Measurements from ENCODE around the gene PRSS22.

PRSS22 gene

DNA sequence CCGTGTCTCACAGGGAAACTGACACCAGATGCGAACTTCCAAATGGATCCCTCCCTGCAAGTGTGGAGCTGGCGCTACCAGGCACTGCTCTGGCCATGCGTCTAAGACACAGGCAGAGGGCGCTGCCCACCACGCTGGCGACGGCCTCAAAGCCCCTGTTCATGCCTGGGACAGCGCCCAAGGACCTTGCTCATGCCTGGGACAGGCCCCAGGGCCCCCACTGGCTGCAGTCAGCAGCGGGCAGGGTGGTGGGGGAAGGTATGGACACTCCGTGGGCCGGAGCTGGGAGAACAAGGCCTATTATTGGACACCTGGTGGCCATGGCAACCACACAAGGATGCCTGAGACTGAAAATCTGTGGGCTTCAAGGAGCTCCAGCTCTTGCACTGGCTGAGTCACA, 19.0 kb downstream of the PRSS22 start:
- Histone ChIP-seq H3K4me2 (no peak overlapping the region), H2AFZ (ENCODE audit: low read depth) (peak overlapping the region; percentile 8; the same call in 1 of the 2 replicates), H3K4me3 (IDR thresholded peaks at IDR 0.05; ENCODE audit: insufficient read depth, low read depth, low read length) (no peak overlapping the region), H3K27ac (no peak overlapping the region), H3K79me2 (ENCODE audit: insufficient read depth, low read depth) (no peaks in the 10 kb centered on the region), H3K36me3 (ENCODE audit: insufficient read depth) (no peaks in the 10 kb centered on the region), H3K9ac (no peak overlapping the region), H4K20me1 (ENCODE audit: insufficient read depth) (no peaks in the 10 kb centered on the region), H3K27me3 (ENCODE audit: insufficient read depth, low read depth) (peaks cover 73% of the 10 kb centered on the region), H3K4me1 (ENCODE audit: low read depth, poor library complexity, severe bottlenecking) (no peaks in the 10 kb centered on the region)
- peak; percentile 68; the same call in 1 of the 2 replicates for TF ChIP-seq CTCF (conservative IDR thresholded peaks at IDR 0.05; ENCODE audit: low read depth, low read length)

DNA sequence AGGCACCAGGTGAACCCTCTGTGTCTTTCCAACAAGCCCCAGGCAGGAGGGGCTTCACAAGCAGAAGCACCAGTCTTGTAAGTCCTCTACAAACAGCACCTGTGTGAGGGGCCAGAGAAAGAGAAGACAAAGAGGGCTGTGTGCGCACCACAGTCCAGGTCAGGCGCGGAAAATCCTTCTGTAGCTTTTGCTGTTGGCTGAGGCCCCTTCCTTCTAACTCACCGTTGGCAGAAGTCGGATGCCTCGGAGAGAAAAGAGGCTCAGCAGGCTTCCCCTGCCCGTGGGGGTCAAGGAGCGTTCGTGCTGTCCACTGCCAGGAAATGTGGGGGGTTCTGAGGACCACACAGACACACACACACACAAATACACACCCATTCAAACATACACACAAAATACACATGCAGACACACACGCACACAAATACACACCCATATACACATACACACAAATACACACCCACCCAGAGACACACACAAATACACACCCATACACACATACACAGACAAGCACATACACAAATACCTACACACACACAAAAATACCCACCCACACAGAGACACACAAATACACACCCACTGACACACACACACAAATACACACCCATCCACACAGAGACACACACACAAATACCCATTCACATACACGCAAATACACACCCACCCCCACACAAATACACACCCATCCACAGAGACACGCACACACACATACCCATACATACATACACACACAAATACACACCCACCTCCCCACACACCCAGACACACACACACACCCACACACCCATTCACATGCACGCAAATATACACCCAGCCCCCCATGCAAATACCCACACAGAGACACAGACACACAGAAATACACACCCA, 21.1 kb downstream of the PRSS22 start:
- H3K4me3 ChIP-seq (IDR thresholded peaks at IDR 0.05; ENCODE audit: insufficient read depth, low read depth, low read length) = no peak overlapping the region
- TF ChIP-seq CTCF (conservative IDR thresholded peaks at IDR 0.05; ENCODE audit: low read depth, low read length) = no peak
- no peak overlapping the region for H3K4me2 ChIP-seq
- H3K36me3 ChIP-seq (ENCODE audit: insufficient read depth) = no peaks in the 10 kb centered on the region
- H3K27ac ChIP-seq = no peak overlapping the region
- no peaks in the 10 kb centered on the region for H4K20me1 ChIP-seq (ENCODE audit: insufficient read depth)
- no peak overlapping the region for H3K9ac ChIP-seq
- no peaks in the 10 kb centered on the region for H3K79me2 ChIP-seq (ENCODE audit: insufficient read depth, low read depth)
- no peaks in the 10 kb centered on the region for H3K4me1 ChIP-seq (ENCODE audit: low read depth, poor library complexity, severe bottlenecking)
- H2AFZ ChIP-seq (ENCODE audit: low read depth) = no peak overlapping the region
- peaks cover 86% of the 10 kb centered on the region for H3K27me3 ChIP-seq (ENCODE audit: insufficient read depth, low read depth)

DNA sequence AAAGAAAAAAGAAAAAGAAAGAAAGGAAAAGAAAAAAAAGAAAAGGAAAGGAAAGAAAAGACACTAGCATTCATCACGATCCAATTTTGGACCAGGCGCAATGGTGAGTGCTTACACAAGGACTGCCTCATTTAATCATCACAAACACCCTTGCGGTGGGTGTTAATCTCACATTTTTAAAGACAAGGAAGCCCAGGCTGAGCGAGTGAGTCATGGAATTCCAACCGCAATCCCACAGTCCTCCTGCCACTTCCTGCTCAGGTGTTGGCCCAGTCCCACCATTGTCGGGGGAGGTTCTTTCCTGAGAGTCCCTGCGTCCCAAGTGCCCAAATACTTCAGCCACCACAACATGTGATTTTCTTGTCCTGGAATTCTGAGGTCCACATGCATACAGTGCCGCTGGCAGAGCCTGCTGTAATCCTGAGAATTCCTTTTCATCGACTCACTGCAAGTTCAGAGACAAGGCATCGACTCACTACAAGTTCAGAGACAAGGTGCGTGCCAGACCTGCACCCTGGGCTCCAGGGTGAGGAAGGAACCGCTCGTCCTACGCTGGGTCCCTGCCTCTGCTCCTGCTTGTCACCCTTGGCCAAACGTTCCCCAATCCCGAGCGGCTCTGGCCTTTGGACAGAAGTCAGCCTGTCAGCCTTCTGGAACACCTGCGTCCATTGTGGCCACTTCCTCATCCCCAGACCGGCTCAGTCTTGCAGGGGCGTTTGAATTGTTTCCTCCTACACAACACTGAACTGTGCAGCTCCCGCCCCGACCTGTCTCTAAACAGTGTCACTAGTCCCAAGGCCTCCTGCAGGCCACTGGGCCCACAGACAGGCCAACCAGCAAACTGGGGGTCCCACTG, 22.1 kb downstream of the PRSS22 start:
- H3K27ac ChIP-seq = no peak overlapping the region
- H3K9ac ChIP-seq = no peak overlapping the region
- H3K4me1 ChIP-seq (ENCODE audit: low read depth, poor library complexity, severe bottlenecking) = no peaks in the 10 kb centered on the region
- TF ChIP-seq CTCF (conservative IDR thresholded peaks at IDR 0.05; ENCODE audit: low read depth, low read length) = no peak
- H3K4me2 ChIP-seq = no peak overlapping the region
- H3K79me2 ChIP-seq (ENCODE audit: insufficient read depth, low read depth) = no peaks in the 10 kb centered on the region
- no peaks in the 10 kb centered on the region for H4K20me1 ChIP-seq (ENCODE audit: insufficient read depth)
- H3K4me3 ChIP-seq (IDR thresholded peaks at IDR 0.05; ENCODE audit: insufficient read depth, low read depth, low read length) = no peak overlapping the region
- no peaks in the 10 kb centered on the region for H3K36me3 ChIP-seq (ENCODE audit: insufficient read depth)
- peaks cover 88% of the 10 kb centered on the region for H3K27me3 ChIP-seq (ENCODE audit: insufficient read depth, low read depth)
- no peak overlapping the region for H2AFZ ChIP-seq (ENCODE audit: low read depth)

- Histone ChIP-seq H3K36me3 (ENCODE audit: insufficient read depth) (no peaks in the 10 kb centered on the region), H3K79me2 (ENCODE audit: insufficient read depth, low read depth) (no peaks in the 10 kb centered on the region), H3K4me2 (no peak overlapping the region), H3K27ac (no peak overlapping the region), H3K27me3 (ENCODE audit: insufficient read depth, low read depth) (peaks cover 89% of the 10 kb centered on the region), H3K9ac (no peak overlapping the region), H4K20me1 (ENCODE audit: insufficient read depth) (no peaks in the 10 kb centered on the region), H2AFZ (ENCODE audit: low read depth) (no peak overlapping the region), H3K4me3 (IDR thresholded peaks at IDR 0.05; ENCODE audit: insufficient read depth, low read depth, low read length) (no peak overlapping the region), H3K4me1 (ENCODE audit: low read depth, poor library complexity, severe bottlenecking) (no peaks in the 10 kb centered on the region)
- no peak for TF ChIP-seq CTCF (conservative IDR thresholded peaks at IDR 0.05; ENCODE audit: low read depth, low read length)
These were observed 23.0 kb downstream of the PRSS22 start for GRCh38 chr16:2834968-2835367.
